Activated naive CD8-positive, alpha-beta T cell treated with anti-CD3 and anti-CD28 coated beads, Interleukin-2, amount 50 U/mL, for 16 hours (primary cell): ENCODE data around the gene FGF1.

Experiments used
- DNase-seq: peaks from one replicate; pipeline ENCODE4 v3.0.0-alpha.2; 2020; ENCODE audit warnings: low read depth, low spot score

FGF1 gene

GRCh38 chr5:142685418-142686209 is at the start of gene FGF1:
TSS of gene FGF1 (minus strand) at chr5:142686090. CDS start at chr5:142614127, 71,963 bp downstream.
- no peak for DNase-seq

GRCh38 chr5:142727735-142728047 is 41.8 kb upstream of the FGF1 start:
- DNase-seq = no peak

- no peak for DNase-seq
Measured at GRCh38 chr5:142726188-142726731, 40.4 kb upstream of the FGF1 start.

- no peak for DNase-seq
Measured at GRCh38 chr5:142725231-142726187, 39.6 kb upstream of the FGF1 start.

GRCh38 chr5:142724821-142725220 is 38.9 kb upstream of the FGF1 start:
- no peak for DNase-seq

GRCh38 chr5:142722896-142723295 is 37.0 kb upstream of the FGF1 start:
- no peak for DNase-seq

- DNase-seq = no peak
Measured at GRCh38 chr5:142722146-142722545, 36.3 kb upstream of the FGF1 start.

GRCh38 chr5:142720641-142721271 is 34.9 kb upstream of the FGF1 start:
- DNase-seq = no peak

- DNase-seq = no peak
Measured at GRCh38 chr5:142719836-142720370, 34.0 kb upstream of the FGF1 start.

GRCh38 chr5:142717582-142718215 is 31.8 kb upstream of the FGF1 start:
- no peak for DNase-seq

GRCh38 chr5:142716963-142717362 is 31.1 kb upstream of the FGF1 start:
- no peak for DNase-seq

GRCh38 chr5:142715291-142715690 is 29.4 kb upstream of the FGF1 start:
- DNase-seq = no peak

GRCh38 chr5:142713121-142713706 is 27.3 kb upstream of the FGF1 start:
- peak; percentile 75 for DNase-seq

GRCh38 chr5:142703153-142703552 is 17.3 kb upstream of the FGF1 start:
- no peak for DNase-seq

GRCh38 chr5:142701673-142702311 is 15.9 kb upstream of the FGF1 start:
- no peak for DNase-seq

- no peak for DNase-seq
Measured at GRCh38 chr5:142700566-142700965, 14.7 kb upstream of the FGF1 start.

- DNase-seq = peak; percentile 58
Measured at GRCh38 chr5:142699184-142699720, 13.4 kb upstream of the FGF1 start.

GRCh38 chr5:142698447-142699183 is 12.7 kb upstream of the FGF1 start:
- DNase-seq = no peak
